WTC11 (cell line): ENCODE results near the gene DDX39A.

ENCODE experiments used
- NR3C1 ChIP-seq: sonication (generic); formaldehyde crosslinking; conservative IDR thresholded peaks from 2 replicates; pipeline ENCODE4 v1.8.1; 2023; ENCODE audit warnings: low read depth, mild to moderate bottlenecking, missing genetic modification reagents
- TF ChIP-seq, protein P1 (sequence below): fragments of 200-600 bp; IDR thresholded peaks from 2 replicates; pipeline ENCODE4 v1.8.0; 2022; ENCODE audit warnings: antibody characterized with exemption
- TF ChIP-seq, protein P2 (sequence below): sonication (generic); formaldehyde crosslinking; IDR thresholded peaks from 2 replicates; pipeline ENCODE4 v1.8.0; 2022; ENCODE audit warnings: mild to moderate bottlenecking, missing genetic modification reagents
- TF ChIP-seq, protein P3 (sequence below): sonication (generic); formaldehyde crosslinking; IDR thresholded peaks from 2 replicates; pipeline ENCODE4 v1.8.1; 2022; ENCODE audit warnings: low read depth, missing genetic modification reagents, borderline replicate concordance

DNA sequence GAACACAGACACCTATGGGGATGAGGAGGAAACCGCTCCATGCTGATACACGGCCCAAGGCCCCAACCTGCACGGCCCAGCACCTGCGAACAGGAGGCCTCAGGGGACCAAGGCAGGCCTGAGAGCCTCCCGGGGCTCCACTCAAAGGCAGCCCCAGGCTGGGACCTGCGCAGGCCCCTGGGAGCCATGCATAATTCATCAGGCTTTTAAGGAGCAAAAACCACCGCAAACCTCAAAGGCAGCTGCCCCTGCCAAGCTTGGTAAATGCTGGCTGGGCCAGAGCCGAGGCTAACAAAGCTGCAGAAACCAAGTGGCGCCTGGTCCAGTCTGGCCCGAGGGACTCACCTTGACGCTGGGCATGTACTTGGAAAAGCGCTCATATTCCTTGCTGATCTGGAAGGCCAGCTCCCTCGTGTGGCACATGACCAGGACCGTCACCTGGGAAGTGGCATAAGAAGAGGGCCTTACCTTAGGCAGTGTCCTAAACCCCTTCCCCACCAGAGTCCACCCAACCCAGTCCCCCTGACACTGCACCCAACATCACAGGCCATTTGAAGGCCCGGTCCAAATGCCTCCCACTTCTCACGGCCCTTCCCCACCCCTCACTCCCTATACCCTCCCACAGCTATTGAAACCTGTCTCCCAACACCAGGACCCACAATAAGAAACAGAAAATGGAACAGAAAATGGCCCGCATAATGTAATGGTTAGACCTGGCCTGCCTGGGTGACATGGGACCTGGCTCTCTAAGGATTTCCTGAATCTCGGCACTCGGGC is 7.8 kb downstream of the DDX39A start:
- TF ChIP-seq, protein P1, sequence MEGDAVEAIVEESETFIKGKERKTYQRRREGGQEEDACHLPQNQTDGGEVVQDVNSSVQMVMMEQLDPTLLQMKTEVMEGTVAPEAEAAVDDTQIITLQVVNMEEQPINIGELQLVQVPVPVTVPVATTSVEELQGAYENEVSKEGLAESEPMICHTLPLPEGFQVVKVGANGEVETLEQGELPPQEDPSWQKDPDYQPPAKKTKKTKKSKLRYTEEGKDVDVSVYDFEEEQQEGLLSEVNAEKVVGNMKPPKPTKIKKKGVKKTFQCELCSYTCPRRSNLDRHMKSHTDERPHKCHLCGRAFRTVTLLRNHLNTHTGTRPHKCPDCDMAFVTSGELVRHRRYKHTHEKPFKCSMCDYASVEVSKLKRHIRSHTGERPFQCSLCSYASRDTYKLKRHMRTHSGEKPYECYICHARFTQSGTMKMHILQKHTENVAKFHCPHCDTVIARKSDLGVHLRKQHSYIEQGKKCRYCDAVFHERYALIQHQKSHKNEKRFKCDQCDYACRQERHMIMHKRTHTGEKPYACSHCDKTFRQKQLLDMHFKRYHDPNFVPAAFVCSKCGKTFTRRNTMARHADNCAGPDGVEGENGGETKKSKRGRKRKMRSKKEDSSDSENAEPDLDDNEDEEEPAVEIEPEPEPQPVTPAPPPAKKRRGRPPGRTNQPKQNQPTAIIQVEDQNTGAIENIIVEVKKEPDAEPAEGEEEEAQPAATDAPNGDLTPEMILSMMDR = no peak
- TF ChIP-seq NR3C1 (CRISPR knock-in tag) = no peak
- TF ChIP-seq, protein P2, sequence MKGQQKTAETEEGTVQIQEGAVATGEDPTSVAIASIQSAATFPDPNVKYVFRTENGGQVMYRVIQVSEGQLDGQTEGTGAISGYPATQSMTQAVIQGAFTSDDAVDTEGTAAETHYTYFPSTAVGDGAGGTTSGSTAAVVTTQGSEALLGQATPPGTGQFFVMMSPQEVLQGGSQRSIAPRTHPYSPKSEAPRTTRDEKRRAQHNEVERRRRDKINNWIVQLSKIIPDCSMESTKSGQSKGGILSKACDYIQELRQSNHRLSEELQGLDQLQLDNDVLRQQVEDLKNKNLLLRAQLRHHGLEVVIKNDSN (CRISPR knock-in tag) = no peak
- TF ChIP-seq, protein P3, sequence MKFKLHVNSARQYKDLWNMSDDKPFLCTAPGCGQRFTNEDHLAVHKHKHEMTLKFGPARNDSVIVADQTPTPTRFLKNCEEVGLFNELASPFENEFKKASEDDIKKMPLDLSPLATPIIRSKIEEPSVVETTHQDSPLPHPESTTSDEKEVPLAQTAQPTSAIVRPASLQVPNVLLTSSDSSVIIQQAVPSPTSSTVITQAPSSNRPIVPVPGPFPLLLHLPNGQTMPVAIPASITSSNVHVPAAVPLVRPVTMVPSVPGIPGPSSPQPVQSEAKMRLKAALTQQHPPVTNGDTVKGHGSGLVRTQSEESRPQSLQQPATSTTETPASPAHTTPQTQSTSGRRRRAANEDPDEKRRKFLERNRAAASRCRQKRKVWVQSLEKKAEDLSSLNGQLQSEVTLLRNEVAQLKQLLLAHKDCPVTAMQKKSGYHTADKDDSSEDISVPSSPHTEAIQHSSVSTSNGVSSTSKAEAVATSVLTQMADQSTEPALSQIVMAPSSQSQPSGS (CRISPR knock-in tag) = no peak
